Skeletal muscle tissue (tissue), 4 donors: ENCODE results near the gene GET3. TPM values are rescaled to one million over a fixed set of nuclear protein-coding genes. Genes with fewer than 3 reads are reported as not detected.

Source experiments
- H3K27ac ChIP-seq: one replicate; pipeline ENCODE4 v1.7.0; 2013; ENCODE audit warnings: mild to moderate bottlenecking, low read depth, low read length, inconsistent platforms
- H3K27me3 ChIP-seq, 3 donors: one replicate each; pipeline ENCODE4 v1.7.0; 2013; ENCODE audit warnings: low read length in 3 of 3; ENCODE audit not compliant: control insufficient read depth in 3 of 3, insufficient read depth in 3 of 3
- H3K36me3 ChIP-seq, 3 donors: one replicate each; pipeline ENCODE4 v1.7.0; 2013; ENCODE audit warnings: low read length in 3 of 3; ENCODE audit not compliant: control insufficient read depth in 3 of 3, insufficient read depth in 3 of 3
- H3K4me1 ChIP-seq, 3 donors: one replicate each; pipeline ENCODE4 v1.7.0; 2013; ENCODE audit warnings: low read length in 3 of 3, mild to moderate bottlenecking in 3 of 3; ENCODE audit not compliant: control insufficient read depth in 3 of 3, insufficient read depth in 3 of 3
- H3K4me3 ChIP-seq, 3 donors: one replicate each; pipeline ENCODE4 v1.7.0; 2013; ENCODE audit warnings: low read length in 3 of 3
- H3K9ac ChIP-seq, 3 donors: one replicate each; pipeline ENCODE4 v1.7.0; 2013; ENCODE audit warnings: low read length in 3 of 3, mild to moderate bottlenecking in 3 of 3, moderate library complexity in 2 of 3, low read depth in 1 of 3
- H3K9me3 ChIP-seq, 3 donors: one replicate each; pipeline ENCODE4 v1.7.0; 2013; ENCODE audit warnings: low read length in 3 of 3; ENCODE audit not compliant: control insufficient read depth in 3 of 3
- total RNA-seq: library from RNA; depleted of rRNA; stranded (reverse); fragments of >200 nt; gene quantifications from one replicate; pipeline ENCODE4 v1.2.3, GENCODE V29; 2014
- donor health status: Osteomylitis.

The GET3 gene
- total RNA-seq, 1 donor from 2014 or later, result 53.8 TPM

DNA sequence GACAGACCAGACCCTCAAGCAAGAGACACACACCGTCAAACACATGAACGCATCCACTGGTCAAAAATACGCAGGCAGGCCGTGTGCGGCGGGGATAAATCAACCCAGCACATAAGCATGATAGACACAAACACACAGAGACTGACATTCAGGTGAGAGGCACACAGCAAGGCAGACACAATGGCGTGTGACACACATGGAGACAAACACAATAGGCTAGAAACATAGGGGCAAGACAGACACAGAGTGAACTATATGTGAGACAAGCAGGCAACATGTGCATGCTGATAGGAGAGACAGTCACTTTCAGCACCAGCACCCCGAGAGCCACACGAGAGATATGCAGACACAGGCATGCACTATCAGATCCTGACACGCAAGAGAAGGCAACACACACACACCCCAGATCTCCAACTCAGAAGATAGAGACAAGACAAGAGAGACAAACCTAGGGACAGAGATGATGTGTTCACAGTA is 47.1 kb downstream of the GET3 start:
- no peaks in the 10 kb centered on the region for H3K9me3 ChIP-seq
- H3K36me3 ChIP-seq, result no peaks in the 10 kb centered on the region
- H3K4me3 ChIP-seq, result peak overlapping the region in 1 of 3 donors; percentile 3
- peak overlapping the region; percentile 99 for H3K27ac ChIP-seq
- no peaks in the 10 kb centered on the region for H3K27me3 ChIP-seq
- peaks cover 56 to 69% (median 64%) of the 10 kb centered on the region in 3 donors for H3K4me1 ChIP-seq
- peak overlapping the region in 1 of 3 donors; percentile 57 for H3K9ac ChIP-seq

DNA sequence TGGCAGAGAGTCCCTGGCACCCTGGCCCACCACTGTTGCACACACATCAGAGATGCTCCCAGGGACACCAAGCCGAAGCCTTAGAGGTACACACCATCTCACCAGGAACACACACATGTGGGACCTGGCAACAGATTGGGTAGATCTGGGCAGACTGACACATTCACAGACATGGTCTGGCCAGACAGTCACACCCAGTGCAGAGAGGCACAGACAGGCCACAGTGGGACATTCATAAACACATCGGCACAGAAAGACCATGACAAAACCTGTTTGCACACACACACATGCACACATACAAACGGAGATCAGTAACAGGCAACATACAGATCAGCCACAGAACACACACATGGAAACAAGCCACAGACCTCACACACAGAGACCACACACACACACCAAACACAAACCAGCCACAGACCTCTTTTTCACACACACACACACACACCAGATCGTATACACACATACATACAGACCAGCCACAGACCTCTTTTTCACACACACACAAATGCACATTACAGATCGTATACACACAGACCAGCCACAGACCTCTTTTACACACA is 47.7 kb downstream of the GET3 start:
- Histone ChIP-seq H3K36me3 (no peaks in the 10 kb centered on the region), H3K27ac (peak overlapping the region; percentile 99), H3K4me3 (peak overlapping the region in 1 of 3 donors; percentile 3), H3K4me1 (peaks cover 54 to 64% (median 62%) of the 10 kb centered on the region in 3 donors), H3K27me3 (no peaks in the 10 kb centered on the region), H3K9ac (peak overlapping the region in 2 of 3 donors; percentile 46 to 74), H3K9me3 (no peaks in the 10 kb centered on the region)

DNA sequence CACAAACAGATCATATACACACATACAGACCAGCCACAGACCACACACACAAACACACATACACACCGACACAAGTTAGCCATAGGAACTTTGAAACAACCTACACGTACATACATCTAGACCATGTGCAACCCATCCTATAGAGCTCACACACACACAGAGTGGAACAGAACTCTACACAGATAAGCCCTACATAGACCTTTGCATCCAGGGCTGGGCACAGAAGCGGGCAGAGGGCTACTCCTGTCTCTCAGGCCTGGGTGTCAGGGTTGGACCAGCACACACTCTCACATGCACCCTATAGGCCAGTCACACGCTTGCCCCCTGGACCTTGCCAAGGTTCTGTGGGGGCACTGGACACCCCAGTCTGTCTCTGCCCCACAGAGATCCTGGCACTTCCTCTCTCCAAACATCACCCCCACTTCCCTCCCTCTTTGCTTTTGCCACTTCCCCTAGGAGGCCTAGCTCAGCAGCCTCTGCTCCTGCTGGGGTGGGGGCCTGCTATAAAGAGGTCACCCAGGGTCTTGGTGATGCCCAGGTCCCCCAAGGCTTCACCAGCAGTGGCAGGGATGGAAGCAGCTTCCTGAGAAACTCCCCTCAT is 48.2 kb downstream of the GET3 start:
- Histone ChIP-seq H3K27ac (peak overlapping the region; percentile 99), H3K4me3 (peak overlapping the region in 1 of 3 donors; percentile 8), H3K9me3 (no peaks in the 10 kb centered on the region), H3K4me1 (peaks cover 59 to 70% (median 68%) of the 10 kb centered on the region in 3 donors), H3K36me3 (no peaks in the 10 kb centered on the region), H3K27me3 (no peaks in the 10 kb centered on the region), H3K9ac (peak overlapping the region; percentile 46 to 74 (median 47))

DNA sequence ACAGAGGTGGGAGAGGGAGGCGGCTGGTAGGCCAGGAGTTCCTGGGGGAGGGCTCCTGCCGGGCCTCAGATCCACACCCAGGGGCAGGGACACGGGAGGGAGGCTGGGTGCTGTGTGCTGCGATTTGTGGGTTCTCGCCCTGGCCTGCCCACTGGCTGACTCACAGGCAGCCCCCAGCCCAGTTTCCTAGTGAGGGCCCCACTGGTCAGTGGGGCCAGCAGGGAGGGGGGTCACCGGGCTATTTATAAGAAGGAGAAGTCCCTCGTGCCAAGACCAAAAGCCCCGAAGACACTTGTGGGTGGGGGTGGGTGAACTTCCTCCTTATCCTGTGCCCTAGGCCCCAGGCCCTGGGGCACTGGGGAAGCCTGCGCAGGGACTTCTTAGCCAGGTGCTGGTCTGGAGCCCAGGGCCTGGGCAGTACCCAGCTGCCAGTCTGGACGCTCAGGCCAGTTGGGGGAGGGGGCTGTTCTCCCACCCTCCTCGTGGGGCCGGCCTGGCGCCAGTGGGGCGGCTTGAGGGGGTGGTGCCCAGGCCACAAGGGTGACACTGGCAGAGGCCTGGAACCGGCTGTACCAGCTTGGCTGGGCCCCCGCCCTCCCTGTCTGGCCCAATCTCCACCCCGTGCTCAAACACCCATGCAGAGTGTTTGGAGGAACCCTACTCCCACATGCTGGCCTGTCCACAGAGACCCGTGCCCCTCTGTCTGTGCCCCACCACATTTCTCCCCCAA is 49.0 kb downstream of the GET3 start:
- Histone ChIP-seq H3K27ac (peak overlapping the region; percentile 99), H3K9ac (peak overlapping the region; percentile 46 to 74 (median 47)), H3K27me3 (no peaks in the 10 kb centered on the region), H3K4me3 (peak overlapping the region in 1 of 3 donors; percentile 6), H3K4me1 (peaks cover 65 to 76% (median 74%) of the 10 kb centered on the region in 3 donors), H3K36me3 (no peaks in the 10 kb centered on the region), H3K9me3 (no peaks in the 10 kb centered on the region)

DNA sequence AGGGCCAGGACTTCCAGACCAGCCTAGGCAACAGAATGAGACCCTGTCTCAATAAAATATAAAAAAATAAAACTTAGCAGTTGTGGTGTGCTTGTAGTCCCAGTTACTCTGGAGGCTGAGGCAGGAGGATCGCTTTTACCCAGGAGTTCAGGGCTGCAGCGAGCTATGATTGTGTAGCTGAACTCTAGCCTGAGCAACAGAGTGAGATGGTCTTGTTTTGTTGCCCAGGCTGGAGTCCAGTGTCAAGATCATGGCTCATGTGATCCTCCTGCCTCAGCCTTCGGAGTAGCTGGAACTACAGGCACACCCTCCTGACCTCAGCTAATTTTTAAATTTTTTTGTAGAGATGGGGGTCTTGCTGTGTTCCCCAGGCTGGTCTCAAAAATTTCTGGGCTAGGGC is 49.7 kb downstream of the GET3 start:
- Histone ChIP-seq H3K9me3 (no peaks in the 10 kb centered on the region), H3K27ac (peak overlapping the region; percentile 99), H3K4me1 (peaks cover 62 to 74% (median 72%) of the 10 kb centered on the region in 3 donors), H3K4me3 (no peak overlapping the region), H3K27me3 (no peaks in the 10 kb centered on the region), H3K9ac (peak overlapping the region in 1 of 3 donors; percentile 74), H3K36me3 (no peaks in the 10 kb centered on the region)

DNA sequence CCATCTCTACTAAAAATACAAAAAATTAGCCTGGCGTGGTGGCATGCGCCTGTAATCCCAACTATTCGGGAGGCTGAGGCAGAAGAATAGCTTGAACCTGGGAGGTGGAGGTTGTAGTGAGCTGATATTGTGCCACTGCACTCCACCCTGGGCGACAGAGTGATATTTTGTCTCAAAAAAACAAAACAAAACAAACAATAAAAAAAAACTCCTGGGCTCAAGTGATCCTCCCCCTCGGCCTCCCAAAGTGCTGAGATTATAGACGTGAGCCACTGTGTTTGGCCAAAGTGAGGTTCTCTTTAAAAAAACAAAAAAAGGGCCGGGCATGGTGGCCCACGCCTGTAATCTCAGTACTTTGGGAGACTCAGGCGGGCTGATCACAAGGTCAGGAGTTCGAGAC is 50.2 kb downstream of the GET3 start:
- no peak overlapping the region for H3K4me3 ChIP-seq
- peak overlapping the region; percentile 99 for H3K27ac ChIP-seq
- H3K9ac ChIP-seq, result no peak overlapping the region
- no peaks in the 10 kb centered on the region for H3K9me3 ChIP-seq
- H3K4me1 ChIP-seq, result peaks cover 60 to 69% (median 68%) of the 10 kb centered on the region in 3 donors
- H3K27me3 ChIP-seq, result no peaks in the 10 kb centered on the region
- peaks cover 0 to under 1% (median 0%) of the 10 kb centered on the region in 3 donors for H3K36me3 ChIP-seq

DNA sequence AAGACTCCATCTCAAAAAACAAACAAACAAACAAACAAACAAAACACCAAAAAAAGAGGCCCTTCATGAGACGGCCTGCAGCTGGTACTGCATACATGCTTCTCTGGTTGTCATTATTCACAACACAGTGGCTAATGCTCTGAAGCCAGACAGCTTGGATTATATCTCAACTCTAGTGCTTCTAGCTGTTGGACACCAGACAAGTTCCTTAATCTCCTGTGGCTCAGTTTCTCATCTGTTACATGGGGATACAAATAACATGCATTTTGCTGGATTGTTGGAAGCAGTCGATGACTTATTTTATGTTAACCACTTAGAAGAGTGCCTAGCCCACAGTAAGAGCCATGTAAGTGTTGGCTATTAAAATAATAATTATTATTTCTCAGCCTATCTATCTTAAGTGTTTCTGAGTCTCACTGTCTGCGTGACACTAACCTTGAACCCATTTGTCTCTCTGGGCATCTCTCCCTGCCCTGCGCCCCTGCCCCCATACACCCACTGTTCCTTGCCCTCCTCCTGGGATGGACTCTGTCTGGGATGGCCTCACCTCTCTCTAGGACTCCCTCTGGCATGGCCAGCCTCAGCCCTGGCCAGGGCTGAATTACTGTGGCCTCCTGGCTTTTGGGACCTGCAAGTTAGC is 50.9 kb downstream of the GET3 start:
- H3K9me3 ChIP-seq, result no peaks in the 10 kb centered on the region
- peak overlapping the region in 2 of 3 donors; percentile 48 to 65 for H3K4me3 ChIP-seq
- H3K36me3 ChIP-seq, result peaks cover 0 to 4% (median 0%) of the 10 kb centered on the region in 3 donors
- H3K9ac ChIP-seq, result peak overlapping the region; percentile 73 to 99 (median 78)
- H3K27me3 ChIP-seq, result no peaks in the 10 kb centered on the region
- H3K27ac ChIP-seq, result peak overlapping the region; percentile 99
- peaks cover 56 to 65% (median 64%) of the 10 kb centered on the region in 3 donors for H3K4me1 ChIP-seq

DNA sequence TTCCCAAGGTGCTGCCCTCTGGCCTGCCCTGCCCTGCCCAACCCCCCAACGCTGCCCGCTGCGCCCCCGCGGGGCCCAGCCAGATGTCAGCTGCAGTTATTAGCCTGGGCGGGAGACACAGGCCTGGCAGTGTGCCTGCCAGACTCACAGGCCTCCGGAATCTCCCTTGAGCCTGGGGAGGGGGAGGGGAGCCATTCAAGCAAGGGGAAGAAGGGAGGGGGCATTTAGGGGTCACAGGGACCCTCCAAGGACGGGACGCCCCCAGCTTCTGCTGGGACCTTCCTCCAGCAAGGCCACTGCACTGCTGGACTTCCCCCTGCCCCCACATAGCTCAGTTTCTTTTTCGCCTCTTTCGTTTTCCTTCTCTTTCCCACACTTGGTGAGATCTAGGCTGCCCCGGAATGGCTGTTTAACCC is 51.4 kb downstream of the GET3 start:
- Histone ChIP-seq H3K9ac (peak overlapping the region; percentile 73 to 99 (median 78)), H3K4me3 (peak overlapping the region; percentile 58 to 65 (median 59)), H3K27ac (peak overlapping the region; percentile 99), H3K4me1 (peaks cover 51 to 61% (median 60%) of the 10 kb centered on the region in 3 donors), H3K27me3 (no peaks in the 10 kb centered on the region), H3K36me3 (peaks cover 0 to 4% (median 0%) of the 10 kb centered on the region in 3 donors), H3K9me3 (no peaks in the 10 kb centered on the region)

DNA sequence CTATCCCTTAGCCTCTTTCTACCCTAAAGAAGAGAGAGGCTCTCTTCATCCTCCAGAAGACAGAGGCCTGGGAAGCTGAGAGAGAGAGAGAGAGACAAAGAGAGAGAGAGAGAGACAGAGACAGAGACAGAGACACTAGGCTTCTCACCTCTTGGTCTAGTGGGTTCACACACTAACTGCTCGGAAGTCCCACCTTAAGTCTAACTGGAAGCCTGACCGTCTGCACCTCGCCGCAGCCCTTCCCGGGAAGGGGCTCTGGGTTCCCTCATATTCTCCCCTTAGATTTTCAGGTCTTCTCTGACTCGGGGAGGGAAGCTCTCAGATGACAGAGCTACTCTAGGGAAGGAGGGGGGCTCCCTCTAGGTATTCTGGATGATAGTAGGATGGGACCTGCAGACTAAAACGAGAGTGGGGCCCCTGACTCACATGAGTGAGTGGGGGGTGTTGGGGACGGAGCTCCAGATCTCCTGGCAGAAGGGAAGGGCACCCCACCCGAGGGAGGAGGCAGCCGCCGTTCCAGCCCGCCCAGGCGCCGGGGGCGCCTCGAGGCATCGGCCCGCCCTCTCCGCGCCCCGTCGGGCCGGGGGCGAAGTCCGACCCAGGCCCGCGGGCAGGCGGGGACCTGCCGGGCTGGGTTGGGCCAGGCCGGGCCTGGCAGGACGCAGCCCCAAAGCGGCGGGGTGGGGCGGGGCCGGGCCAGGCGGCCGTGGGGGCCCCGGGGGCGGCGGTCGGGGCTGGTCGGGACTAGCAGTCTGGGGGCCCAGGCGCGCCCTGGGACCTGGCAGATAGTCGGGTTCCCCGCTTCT is 52.0 kb downstream of the GET3 start:
- Histone ChIP-seq H3K36me3 (peaks cover 0 to 4% (median 0%) of the 10 kb centered on the region in 3 donors), H3K9me3 (no peaks in the 10 kb centered on the region), H3K9ac (peak overlapping the region; percentile 73 to 99 (median 78)), H3K27ac (peak overlapping the region; percentile 99), H3K27me3 (no peaks in the 10 kb centered on the region), H3K4me3 (peak overlapping the region; percentile 59 to 93 (median 65)), H3K4me1 (peaks cover 54 to 61% (median 60%) of the 10 kb centered on the region in 3 donors)
